ENCODE results near the gene ZNF416. TPM values are rescaled to one million over a fixed set of nuclear protein-coding genes. Genes with fewer than 3 reads are reported as not detected.

Gene ZNF416
- total RNA-seq: 1 to 10 TPM; 3.3 to 7.3 (median 5.1) TPM
- 1 to 10 TPM; 1.8 to 3.8 TPM for polyA plus RNA-seq
- long read RNA-seq, donor 1, transcript ZNF416-201 (4 exons, 2,561 nt): major isoform, 15 of 17 reads
- long read RNA-seq, donor 1, partial matches to known transcripts: 0 of 17 reads
- long read RNA-seq, donor 1, other reads (novel, unspliced or antisense): 2 of 17 reads
- long read RNA-seq, donor 2, transcript ZNF416-201 (4 exons, 2,561 nt): major isoform, 32 of 47 reads
- long read RNA-seq, donor 2, partial matches to known transcripts: 1 of 47 reads
- long read RNA-seq, donor 2, other reads (novel, unspliced or antisense): 14 of 47 reads
- long read RNA-seq, donor 3, transcript ZNF416-201 (4 exons, 2,561 nt): major isoform, 9 of 15 reads
- long read RNA-seq, donor 3, partial matches to known transcripts: 0 of 15 reads
- long read RNA-seq, donor 3, other reads (novel, unspliced or antisense): 6 of 15 reads

DNA sequence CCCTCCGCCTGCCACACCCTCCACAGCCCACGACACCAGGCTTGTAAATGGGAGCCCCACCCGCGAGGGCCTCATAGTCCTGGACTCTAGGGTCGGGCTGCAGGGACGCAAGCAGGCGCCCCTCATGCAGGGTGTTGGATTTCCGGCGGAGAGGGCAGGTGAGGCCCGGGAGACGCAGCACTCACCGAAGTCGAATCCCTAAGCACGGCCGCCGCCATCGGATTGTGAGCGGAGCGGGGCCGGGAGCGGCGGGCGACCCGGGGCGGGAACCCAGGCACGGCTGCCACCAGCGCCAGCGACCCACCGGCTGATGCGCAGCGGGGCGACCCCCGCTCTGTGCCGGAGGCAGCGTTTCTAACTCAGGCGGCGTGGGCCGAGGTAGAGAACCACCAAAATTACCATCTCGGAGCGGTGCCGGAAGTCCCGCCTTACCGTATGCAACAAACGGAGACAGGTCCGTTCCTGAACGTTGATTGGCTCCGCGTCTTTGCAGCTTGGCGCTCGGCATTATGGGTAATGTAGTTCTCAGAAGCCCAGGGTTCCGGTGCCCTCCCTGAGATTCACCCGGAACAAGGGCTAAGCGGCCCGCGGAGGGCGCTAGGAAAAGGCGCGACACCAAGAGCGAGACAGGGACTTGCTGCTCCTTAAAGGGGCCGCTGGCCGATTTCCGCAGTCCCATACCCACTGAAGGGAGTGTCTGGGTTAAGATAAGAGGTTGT lies at the start of gene ZNF416:
Gene ZNF416, minus strand, starts transcription at position 425 of the 719 bp plus-strand sequence. Its CDS starts 207 bp downstream, at position 218.
- TF ChIP-seq POLR2A (IDR thresholded peaks at IDR 0.05): peak in 1 of 2 donors; percentile 38
- TF ChIP-seq CTCF (IDR thresholded peaks at IDR 0.05): peak in 7 of 12 donors; percentile 7 to 53 (median 28)
- WGBS, 4 donors: 0 to 1% (median 0%) methylated on average over 18 to 62 of the region's 62 CpGs
- Histone ChIP-seq H3K9me3 (peaks cover 0 to 56% (median 30%) of the 10 kb centered on the region in 12 donors), H3K27ac (peak within 1 kb of the TSS in 11 of 12 donors; percentile 58 to 87 (median 78)), H3K4me3 (peak within 1 kb of the TSS; percentile 68 to 100 (median 95)), H3K4me1 (peaks cover 0 to 30% (median 18%) of the 10 kb centered on the region in 12 donors), H3K36me3 (peaks cover 4 to 35% (median 28%) of the 10 kb centered on the region in 9 donors), H3K27me3 (no peaks in the 10 kb centered on the region)
- DNase-seq (peak; percentile 97 to 99 (median 98)), ATAC-seq (peak; percentile 95 to 99 (median 98))
- intact Hi-C loops (cut with DNase I): loop anchor here in 3 of 10 donors (5.0 kb wide), 3 partner anchors 51 to 574 kb away; partner anchors contain the start of genes ZNF329 (in 1 of the 3) and ZNF549 (in 1 of the 3)

- no peak for DNase-seq
- no peaks in the 10 kb centered on the region for H3K27me3 ChIP-seq
- H3K36me3 ChIP-seq: peaks cover 8 to 73% (median 50%) of the 10 kb centered on the region in 9 donors
- H3K4me1 ChIP-seq: peaks cover 0 to 7% (median 0%) of the 10 kb centered on the region in 12 donors
- H3K9me3 ChIP-seq: peaks cover 4 to 100% (median 90%) of the 10 kb centered on the region in 12 donors
- intact Hi-C loops (cut with DNase I): no loop called here
- TF ChIP-seq POLR2A (IDR thresholded peaks at IDR 0.05) (no peak), CTCF (IDR thresholded peaks at IDR 0.05) (no peak)
- no peak for ATAC-seq
- H3K27ac ChIP-seq: no peak overlapping the region
- no peak overlapping the region for H3K4me3 ChIP-seq
Measured at GRCh38 chr19:57623091-57623490, 44.4 kb upstream of the ZNF416 start.

- peaks cover 4 to 100% (median 93%) of the 10 kb centered on the region in 12 donors for H3K9me3 ChIP-seq
- H3K27ac ChIP-seq: no peak overlapping the region
- no peak for TF ChIP-seq POLR2A (IDR thresholded peaks at IDR 0.05)
- H3K4me1 ChIP-seq: peaks cover 0 to 26% (median 0%) of the 10 kb centered on the region in 12 donors
- H3K27me3 ChIP-seq: no peaks in the 10 kb centered on the region
- H3K36me3 ChIP-seq: peaks cover 8 to 96% (median 68%) of the 10 kb centered on the region in 9 donors
- no peak overlapping the region for H3K4me3 ChIP-seq
- ATAC-seq (no peak), DNase-seq (no peak)
- intact Hi-C loops (cut with DNase I): no loop called here
- WGBS, 4 donors: 96 to 98% (median 98%) methylated on average over 10 of the region's 10 CpGs
Measured at GRCh38 chr19:57620673-57621348, 42.1 kb upstream of the ZNF416 start.

DNA sequence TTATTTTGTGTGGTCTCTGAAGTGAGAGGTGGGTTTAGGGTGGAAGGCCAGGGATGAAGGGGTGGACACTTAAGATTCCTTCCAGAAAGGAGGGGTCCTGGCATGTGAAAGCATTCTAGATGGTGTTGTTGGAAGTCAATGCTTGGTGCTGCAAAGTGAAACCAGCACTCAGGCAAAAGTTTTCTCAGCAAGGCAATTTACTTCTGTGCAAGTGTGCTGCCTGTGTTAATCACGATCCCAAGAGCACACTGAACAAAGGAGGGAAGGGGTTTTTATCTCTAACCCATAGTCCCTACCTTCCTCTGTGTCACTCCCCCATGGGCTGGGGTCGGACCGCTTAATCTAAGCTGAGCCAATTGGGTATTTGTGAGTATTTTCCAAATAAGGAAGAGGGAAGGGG lies 36.6 kb upstream of the ZNF416 start:
- Histone ChIP-seq H3K27ac (no peak overlapping the region), H3K36me3 (peaks cover 0 to 52% (median 39%) of the 10 kb centered on the region in 9 donors), H3K27me3 (no peaks in the 10 kb centered on the region), H3K4me3 (peak overlapping the region in 9 of 12 donors; percentile 87 to 100 (median 98)), H3K4me1 (peaks cover 0 to 41% (median 15%) of the 10 kb centered on the region in 12 donors), H3K9me3 (peaks cover 0 to 72% (median 50%) of the 10 kb centered on the region in 12 donors)
- intact Hi-C loops (cut with DNase I): loop anchor here in 2 of 10 donors (2.0 to 5.0 kb wide), 2 partner anchors 17 to 72 kb away; partner anchors contain the start of gene ZNF211 (in 1 of the 2)
- TF ChIP-seq CTCF (IDR thresholded peaks at IDR 0.05) (no peak), POLR2A (IDR thresholded peaks at IDR 0.05) (no peak)
- 81 to 99% (median 98%) methylated on average over 3 of the region's 3 CpGs for WGBS, 4 donors
- no peak for DNase-seq
- no peak for ATAC-seq
